Upper lobe of right lung (tissue), 1 donor: ENCODE results near the gene CAPN12. TPM values are rescaled to one million over a fixed set of nuclear protein-coding genes. Genes with fewer than 3 reads are reported as not detected.
A peak's percentile ranks its signal among the peaks of the same experiment; 100 is the strongest.

Source experiments
- ATAC-seq: fragments of 200-7000 bp; cut with Tn5 transposase; one replicate; pipeline ENCODE4 v1.9.1; 2020; ENCODE audit warnings: mild to moderate bottlenecking, moderate library complexity
- DNase-seq: peaks from one replicate; pipeline ENCODE4 v3.0.0-alpha.2; 2020
- H3K27ac ChIP-seq: fragments of 200-600 bp; one replicate; pipeline ENCODE4 v1.8.0; 2022
- H3K27me3 ChIP-seq: fragments of 200-600 bp; one replicate; pipeline ENCODE4 v1.8.0; 2022; ENCODE audit warnings: mild to moderate bottlenecking
- H3K36me3 ChIP-seq: fragments of 200-600 bp; one replicate; pipeline ENCODE4 v1.8.0; 2022
- H3K4me1 ChIP-seq: fragments of 200-600 bp; one replicate; pipeline ENCODE4 v1.8.0; 2022
- H3K4me3 ChIP-seq: fragments of 200-600 bp; one replicate; pipeline ENCODE4 v1.8.0; 2022; ENCODE audit warnings: mild to moderate bottlenecking
- H3K9me3 ChIP-seq: fragments of 200-600 bp; one replicate; pipeline ENCODE4 v1.8.0; 2022
- intact Hi-C: fragments of 100-400 bp; cut with DNase I; formaldehyde crosslinking; loops from one replicate; pipeline ENCODE4 v1.11.0; 2022
- total RNA-seq: library from RNA; stranded (reverse); fragmentation: NEBNext Ultra II Directional; extraction: Animal tissue kit (Norgen Biotek cat#: 25700); gene quantifications from one replicate; pipeline ENCODE4 v1.2.1, GENCODE V29; 2021
- TF ChIP-seq, protein P1 (sequence below): fragments of 200-600 bp; IDR thresholded peaks from one replicate; pipeline ENCODE4 v1.8.0; 2022; ENCODE audit warnings: antibody characterized with exemption
- donor health status: DM: no; HTN: yes; CAD: no; lungs with severe emphysema.

The CAPN12 gene
- total RNA-seq, 1 donor from 2014 or later: 14.4 TPM

DNA sequence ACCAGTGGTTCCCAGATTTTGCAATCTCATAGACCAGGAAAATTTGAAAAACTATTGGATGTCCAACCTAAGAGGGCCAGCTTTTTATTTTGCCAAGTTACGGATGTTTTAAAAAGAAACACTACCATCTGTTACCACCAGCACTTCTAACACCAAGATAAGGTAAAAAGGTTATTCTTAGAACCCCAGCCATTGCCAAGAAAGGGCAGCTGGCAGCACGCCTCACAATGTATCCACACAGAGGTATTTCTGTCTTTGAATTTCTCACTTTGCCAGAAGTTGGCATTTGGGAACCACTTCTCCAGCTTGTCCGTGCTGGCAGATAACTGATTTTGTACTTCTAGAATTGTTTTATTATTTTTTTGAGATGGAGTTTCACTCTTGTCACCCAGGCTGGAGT, 28.7 kb downstream of the CAPN12 start:
- H3K4me1 ChIP-seq: peaks cover 42% of the 10 kb centered on the region
- intact Hi-C loops: no loop called here
- ATAC-seq: no peak
- H3K27ac ChIP-seq: no peak overlapping the region
- peaks cover 98% of the 10 kb centered on the region for H3K36me3 ChIP-seq
- H3K9me3 ChIP-seq: no peaks in the 10 kb centered on the region
- no peak for DNase-seq
- TF ChIP-seq, protein P1, sequence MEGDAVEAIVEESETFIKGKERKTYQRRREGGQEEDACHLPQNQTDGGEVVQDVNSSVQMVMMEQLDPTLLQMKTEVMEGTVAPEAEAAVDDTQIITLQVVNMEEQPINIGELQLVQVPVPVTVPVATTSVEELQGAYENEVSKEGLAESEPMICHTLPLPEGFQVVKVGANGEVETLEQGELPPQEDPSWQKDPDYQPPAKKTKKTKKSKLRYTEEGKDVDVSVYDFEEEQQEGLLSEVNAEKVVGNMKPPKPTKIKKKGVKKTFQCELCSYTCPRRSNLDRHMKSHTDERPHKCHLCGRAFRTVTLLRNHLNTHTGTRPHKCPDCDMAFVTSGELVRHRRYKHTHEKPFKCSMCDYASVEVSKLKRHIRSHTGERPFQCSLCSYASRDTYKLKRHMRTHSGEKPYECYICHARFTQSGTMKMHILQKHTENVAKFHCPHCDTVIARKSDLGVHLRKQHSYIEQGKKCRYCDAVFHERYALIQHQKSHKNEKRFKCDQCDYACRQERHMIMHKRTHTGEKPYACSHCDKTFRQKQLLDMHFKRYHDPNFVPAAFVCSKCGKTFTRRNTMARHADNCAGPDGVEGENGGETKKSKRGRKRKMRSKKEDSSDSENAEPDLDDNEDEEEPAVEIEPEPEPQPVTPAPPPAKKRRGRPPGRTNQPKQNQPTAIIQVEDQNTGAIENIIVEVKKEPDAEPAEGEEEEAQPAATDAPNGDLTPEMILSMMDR: no peak
- H3K27me3 ChIP-seq: no peaks in the 10 kb centered on the region
- no peak overlapping the region for H3K4me3 ChIP-seq

DNA sequence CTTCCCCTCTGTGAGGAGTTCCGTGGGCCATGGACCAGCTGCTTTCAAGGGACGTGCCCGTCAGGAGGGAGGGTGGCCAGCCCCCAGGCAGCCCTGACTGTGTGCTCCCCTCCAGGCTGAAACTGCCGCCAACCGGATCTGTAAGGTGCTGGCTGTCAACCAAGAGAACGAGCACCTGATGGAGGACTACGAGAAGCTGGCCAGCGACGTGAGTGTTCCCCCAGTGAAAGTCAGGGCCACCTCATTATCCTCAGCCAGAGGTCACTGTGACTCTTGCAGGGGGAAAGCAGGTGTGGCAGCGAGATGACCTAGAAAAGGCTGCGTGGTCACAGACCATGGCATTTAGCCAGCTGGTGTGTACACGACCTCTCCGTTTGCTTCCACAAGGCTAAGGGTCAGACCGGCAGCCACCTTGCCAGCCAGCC, 29.9 kb downstream of the CAPN12 start:
- intact Hi-C loops: no loop called here
- Histone ChIP-seq H3K4me3 (no peak overlapping the region), H3K27me3 (no peaks in the 10 kb centered on the region), H3K27ac (no peak overlapping the region), H3K36me3 (peaks cover 100% of the 10 kb centered on the region), H3K9me3 (no peaks in the 10 kb centered on the region), H3K4me1 (peaks cover 35% of the 10 kb centered on the region)
- ATAC-seq (no peak), DNase-seq (no peak)
- TF ChIP-seq, protein P1: no peak

DNA sequence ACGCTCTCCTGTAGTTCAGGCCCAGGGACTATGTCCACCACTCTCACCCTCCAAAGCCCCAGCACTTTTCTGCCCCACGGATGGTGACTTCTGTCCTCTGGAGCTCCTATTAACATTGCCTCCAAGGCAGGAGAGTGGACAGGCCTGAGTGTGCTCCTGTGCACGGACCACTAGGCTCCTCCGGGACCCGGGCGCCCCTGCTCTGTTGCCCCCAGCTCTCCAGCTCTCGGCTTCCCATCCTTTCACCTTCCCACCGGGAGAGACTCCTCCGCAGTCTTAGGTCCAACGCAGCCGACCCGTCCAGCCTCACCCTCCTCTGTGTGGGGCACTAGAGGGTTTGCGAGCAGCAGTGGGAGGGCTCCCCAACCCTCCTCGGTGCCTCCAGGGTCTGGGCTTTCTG, 30.4 kb downstream of the CAPN12 start:
- no peak for ATAC-seq
- Histone ChIP-seq H3K27me3 (no peaks in the 10 kb centered on the region), H3K27ac (no peak overlapping the region), H3K4me3 (no peak overlapping the region), H3K4me1 (peaks cover 30% of the 10 kb centered on the region), H3K9me3 (no peaks in the 10 kb centered on the region), H3K36me3 (peaks cover 100% of the 10 kb centered on the region)
- no peak for DNase-seq
- TF ChIP-seq, protein P1: no peak
- intact Hi-C loops: no loop called here

DNA sequence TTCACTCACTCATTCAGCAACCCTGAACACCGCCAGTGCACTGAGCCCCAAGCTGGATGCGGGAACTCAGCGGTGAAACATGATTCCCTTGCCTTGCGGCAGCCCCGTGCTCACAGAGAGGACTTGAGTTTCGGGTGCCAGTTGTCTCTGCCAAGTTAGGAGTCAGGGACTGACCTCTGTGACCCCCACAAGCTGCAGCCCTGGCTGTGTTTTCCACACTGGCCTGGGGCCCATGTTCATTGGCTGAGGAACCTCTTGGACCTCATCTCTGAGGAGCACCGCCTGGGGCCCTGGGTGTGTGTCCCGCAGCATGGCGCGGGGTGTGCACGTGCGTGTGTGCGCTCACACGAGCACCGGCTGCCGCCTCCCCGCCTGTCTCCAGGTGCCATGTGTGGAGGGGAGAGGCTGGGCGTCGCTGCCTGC, 31.0 kb downstream of the CAPN12 start:
- DNase-seq: no peak
- Histone ChIP-seq H3K4me3 (no peak overlapping the region), H3K36me3 (peaks cover 100% of the 10 kb centered on the region), H3K27ac (no peak overlapping the region), H3K27me3 (no peaks in the 10 kb centered on the region), H3K9me3 (no peaks in the 10 kb centered on the region), H3K4me1 (peaks cover 25% of the 10 kb centered on the region)
- peak; percentile 5 for ATAC-seq
- TF ChIP-seq, protein P1: no peak
- intact Hi-C loops: no loop called here

DNA sequence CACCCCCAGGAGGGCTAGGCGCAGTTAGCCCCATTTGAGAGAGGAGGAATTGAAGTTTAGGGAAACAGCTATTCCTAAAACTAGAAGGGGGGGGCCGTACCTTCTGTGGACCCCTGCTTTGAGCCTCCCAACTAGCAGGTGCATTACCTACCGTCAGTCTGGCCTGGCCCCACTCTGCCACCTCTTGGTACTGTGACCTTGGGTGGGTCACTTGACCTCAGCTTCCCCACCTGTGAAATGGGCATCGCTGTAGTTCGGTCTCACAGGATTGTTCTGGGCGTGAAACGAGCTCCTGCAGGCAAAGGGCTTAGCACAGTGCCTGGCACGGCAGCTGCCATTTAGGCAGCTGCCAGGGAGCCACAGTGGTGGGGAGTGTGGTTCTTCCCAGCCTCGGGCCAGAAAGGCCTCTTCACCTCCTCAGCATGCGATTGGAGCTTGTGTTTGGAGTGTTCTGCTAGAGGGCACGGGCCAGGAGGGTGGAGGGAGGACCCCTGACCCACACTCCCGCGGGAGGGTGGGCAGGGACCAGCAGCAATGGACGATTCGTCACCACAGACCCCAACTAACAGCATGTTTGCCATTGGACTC, 32.0 kb downstream of the CAPN12 start:
- ATAC-seq: no peak
- Histone ChIP-seq H3K27ac (peak overlapping the region; percentile 30), H3K36me3 (peaks cover 100% of the 10 kb centered on the region), H3K4me3 (no peak overlapping the region), H3K27me3 (no peaks in the 10 kb centered on the region), H3K9me3 (no peaks in the 10 kb centered on the region), H3K4me1 (peaks cover 35% of the 10 kb centered on the region)
- intact Hi-C loops: no loop called here
- DNase-seq: no peak
- TF ChIP-seq, protein P1: no peak

DNA sequence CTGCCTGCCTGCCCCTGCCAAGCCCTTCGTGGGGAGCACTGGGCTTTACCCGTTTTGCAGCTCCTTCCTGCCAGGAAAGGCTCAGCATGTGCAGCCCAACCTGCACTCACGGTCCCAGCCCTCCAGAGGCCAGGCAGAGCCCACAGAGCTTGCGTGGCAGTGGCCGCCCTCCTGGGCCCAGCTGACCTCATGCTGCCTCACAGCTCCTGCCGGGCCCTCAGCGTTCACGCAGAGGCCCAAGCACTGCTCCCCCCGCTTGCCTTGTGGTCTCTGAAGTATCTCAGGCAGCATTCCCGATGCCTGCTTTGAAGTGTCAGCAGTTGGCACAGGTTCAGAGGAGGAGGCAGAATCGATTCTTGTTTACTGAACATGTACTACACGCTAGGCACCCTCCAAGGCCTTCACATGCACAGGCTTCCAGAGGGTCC, 32.5 kb downstream of the CAPN12 start:
- Histone ChIP-seq H3K36me3 (peaks cover 100% of the 10 kb centered on the region), H3K4me1 (peaks cover 40% of the 10 kb centered on the region), H3K27me3 (no peaks in the 10 kb centered on the region), H3K4me3 (no peak overlapping the region), H3K9me3 (no peaks in the 10 kb centered on the region), H3K27ac (peak overlapping the region; percentile 30)
- ATAC-seq (peak; percentile 72), DNase-seq (no peak)
- intact Hi-C loops: no loop called here
- TF ChIP-seq, protein P1: no peak
